SJSA1 (cell line): Measurements from ENCODE around the gene SCFD2. TPM values are rescaled to one million over a fixed set of nuclear protein-coding genes. Genes with fewer than 3 reads are reported as not detected.
"Not testable (repeated sequence)": the region's sequence is repeated elsewhere in the genome, so short reads cannot be mapped to it uniquely, and the experiment has no call there.

Experiments
- DNase-seq, 2 experiments: peaks; one replicate each; pipeline ENCODE4 v3.0.0-alpha.2; 2015 to 2020; ENCODE audit warnings: low spot score in 2 of 2, low read depth in 1 of 2
- H3K27ac ChIP-seq: fragments of 250-450 bp; sonication (Bioruptor Pico); 2 replicates; pipeline ENCODE4 v1.5.1; 2020; ENCODE audit warnings: mild to moderate bottlenecking, moderate library complexity
- H3K27me3 ChIP-seq: fragments of 250-450 bp; sonication (Bioruptor Pico); replicated peaks from 2 replicates; pipeline ENCODE4 v1.5.1; 2020; ENCODE audit warnings: mild to moderate bottlenecking, moderate library complexity
- H3K36me3 ChIP-seq: fragments of 250-450 bp; sonication (Bioruptor Pico); 2 replicates; pipeline ENCODE4 v1.5.1; 2020; ENCODE audit warnings: mild to moderate bottlenecking
- H3K4me1 ChIP-seq: fragments of 250-450 bp; sonication (Bioruptor Pico); replicated peaks from 2 replicates; pipeline ENCODE4 v1.6.1; 2021; ENCODE audit warnings: mild to moderate bottlenecking
- H3K4me3 ChIP-seq: fragments of 250-450 bp; sonication (Bioruptor Pico); 2 replicates; pipeline ENCODE4 v1.5.1; 2020; ENCODE audit warnings: mild to moderate bottlenecking
- H3K9me3 ChIP-seq: fragments of 250-450 bp; sonication (Bioruptor Pico); replicated peaks from 2 replicates; pipeline ENCODE4 v1.5.1; 2020; ENCODE audit warnings: mild to moderate bottlenecking
- total RNA-seq: library from RNA; depleted of rRNA; stranded (reverse); fragments of >200 nt; shearing (Covaris generic); gene quantifications from 2 replicates; pipeline ENCODE4 v1.2.3, GENCODE V29; 2014

Gene SCFD2
- total RNA-seq, 1 experiment from 2014 or later = 18.5 TPM

DNA sequence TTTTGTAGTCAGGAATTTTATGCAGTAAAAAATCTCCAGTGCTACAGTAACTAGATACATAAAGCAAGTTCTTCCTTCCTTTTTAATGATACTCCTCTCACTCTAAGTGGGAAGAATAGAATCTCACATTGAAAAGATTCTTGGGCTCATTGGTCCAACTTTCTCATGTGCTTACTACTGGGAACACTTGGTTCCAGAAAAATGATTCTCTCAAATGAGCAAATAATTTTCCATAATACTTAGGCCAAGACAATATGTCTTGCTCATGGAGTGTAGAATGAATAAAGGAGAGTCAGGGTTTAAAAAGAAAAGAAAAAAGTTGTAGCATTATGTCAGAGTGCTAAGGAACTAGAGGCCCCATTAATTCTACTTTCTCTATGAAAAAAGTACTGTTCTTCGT is 306.0 kb downstream of the SCFD2 start:
- Histone ChIP-seq H3K4me1 (peaks cover 11% of the 10 kb centered on the region), H3K27ac (no peak overlapping the region), H3K9me3 (no peaks in the 10 kb centered on the region), H3K27me3 (no peaks in the 10 kb centered on the region), H3K36me3 (no peaks in the 10 kb centered on the region), H3K4me3 (no peak overlapping the region)
- DNase-seq = no peak

DNA sequence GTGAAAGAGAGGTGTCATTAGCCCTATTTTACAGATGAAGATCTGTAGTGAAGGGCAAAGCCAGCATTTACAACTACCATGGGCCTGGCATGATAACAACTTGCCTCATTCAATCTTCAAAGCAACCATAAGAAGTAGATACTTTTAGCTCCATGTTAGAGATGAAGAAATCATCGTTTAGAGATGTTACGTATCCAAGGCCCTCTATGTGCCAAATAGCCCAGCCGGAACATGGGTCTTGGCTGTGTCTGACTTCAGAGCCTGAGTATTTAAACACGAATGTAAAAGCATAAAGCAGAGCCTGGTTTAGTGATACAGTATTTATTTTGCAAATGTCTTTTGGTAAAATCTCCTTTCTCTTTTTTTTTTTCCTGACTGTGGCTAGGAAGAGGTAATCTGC is 306.6 kb downstream of the SCFD2 start:
- no peak for DNase-seq
- Histone ChIP-seq H3K27me3 (no peaks in the 10 kb centered on the region), H3K4me1 (peaks cover 13% of the 10 kb centered on the region), H3K27ac (no peak overlapping the region), H3K36me3 (no peaks in the 10 kb centered on the region), H3K4me3 (no peak overlapping the region), H3K9me3 (no peaks in the 10 kb centered on the region)

DNA sequence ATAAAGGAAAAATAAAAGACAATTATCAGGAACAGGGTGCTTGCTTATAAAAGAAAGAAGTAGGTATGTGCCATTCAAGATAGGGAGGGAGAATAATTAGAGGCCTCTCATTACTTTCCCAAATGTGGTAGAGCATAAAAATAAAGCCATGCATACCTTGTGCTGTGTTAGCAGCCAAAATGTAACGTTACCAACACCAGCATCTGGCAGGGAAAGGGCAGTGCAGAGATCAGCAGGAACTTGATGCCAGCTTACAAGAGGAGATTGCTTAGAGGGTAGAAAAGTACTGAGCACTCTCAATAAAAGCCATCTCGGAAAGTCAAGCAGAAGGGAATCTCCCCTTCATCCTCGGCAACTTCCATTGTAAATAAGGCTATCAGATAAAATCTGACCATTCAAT is 308.2 kb downstream of the SCFD2 start:
- peaks cover 13% of the 10 kb centered on the region for H3K4me1 ChIP-seq
- DNase-seq = no peak
- no peak overlapping the region for H3K27ac ChIP-seq
- no peaks in the 10 kb centered on the region for H3K27me3 ChIP-seq
- H3K36me3 ChIP-seq = no peaks in the 10 kb centered on the region
- no peaks in the 10 kb centered on the region for H3K9me3 ChIP-seq
- H3K4me3 ChIP-seq = no peak overlapping the region

DNA sequence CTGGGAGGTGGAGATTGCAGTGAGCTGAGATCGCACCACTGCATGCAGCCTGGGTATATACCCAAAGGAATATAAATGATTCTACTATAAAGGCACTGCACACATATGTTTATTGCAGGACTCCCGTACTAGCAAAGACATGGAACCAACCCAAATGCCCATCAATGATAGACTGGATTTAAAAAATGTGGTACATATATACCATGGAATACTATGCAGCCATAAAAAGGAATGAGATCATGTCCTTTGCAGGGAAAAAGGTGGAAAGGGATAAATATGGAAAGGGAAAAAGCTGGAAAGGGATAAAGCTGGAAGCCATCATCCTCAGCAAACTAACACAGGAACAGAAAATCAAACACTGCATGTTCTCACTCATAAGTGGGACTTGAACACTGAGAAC is 308.8 kb downstream of the SCFD2 start:
- not testable (repeated sequence) for H3K4me3 ChIP-seq, DNase-seq

DNA sequence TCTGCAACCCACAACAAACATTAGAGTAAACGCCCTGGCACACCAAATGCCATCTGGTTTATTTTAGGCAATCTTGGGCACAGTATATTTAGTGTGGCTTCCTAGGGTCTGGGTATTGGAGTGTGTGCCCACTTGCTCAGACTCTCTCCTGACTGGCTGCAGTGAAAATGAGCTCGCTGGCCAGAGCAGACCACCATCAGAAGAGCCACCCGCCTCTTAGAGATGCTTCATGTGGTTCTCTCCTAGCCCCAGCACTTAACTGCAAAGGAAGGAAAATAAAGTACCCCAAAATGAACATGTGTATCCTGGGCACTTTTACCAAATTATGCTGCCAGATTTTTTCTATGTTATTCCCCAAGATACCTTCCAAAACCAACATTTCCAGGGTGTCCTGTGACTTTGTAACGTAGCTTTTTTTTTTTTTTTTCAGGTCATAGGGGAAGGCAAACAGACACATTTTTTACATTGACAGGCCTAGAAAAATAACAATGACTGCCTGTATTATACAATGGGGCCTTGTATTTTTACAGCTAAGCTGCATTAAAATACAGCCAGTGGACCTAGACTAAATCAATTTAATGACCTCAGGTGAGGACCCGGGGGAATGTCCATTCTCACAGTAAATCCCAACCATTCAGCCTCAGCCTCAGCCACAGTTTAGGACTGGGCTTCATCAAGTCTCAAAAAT is 310.0 kb downstream of the SCFD2 start:
- Histone ChIP-seq H3K27me3 (no peaks in the 10 kb centered on the region), H3K27ac (0 out of 2 replicates have a peak overlapping the region, but pooled peaks have one; percentile 6), H3K4me1 (peaks cover 13% of the 10 kb centered on the region), H3K4me3 (no peak overlapping the region), H3K36me3 (no peaks in the 10 kb centered on the region), H3K9me3 (no peaks in the 10 kb centered on the region)
- no peak for DNase-seq

More for the DNA sequence above, 308.8 kb downstream of the SCFD2 start:
- peaks cover 13% of the 10 kb centered on the region for H3K4me1 ChIP-seq
- not testable (repeated sequence) for H3K9me3 ChIP-seq, H3K27ac ChIP-seq, H3K27me3 ChIP-seq, H3K36me3 ChIP-seq

DNA sequence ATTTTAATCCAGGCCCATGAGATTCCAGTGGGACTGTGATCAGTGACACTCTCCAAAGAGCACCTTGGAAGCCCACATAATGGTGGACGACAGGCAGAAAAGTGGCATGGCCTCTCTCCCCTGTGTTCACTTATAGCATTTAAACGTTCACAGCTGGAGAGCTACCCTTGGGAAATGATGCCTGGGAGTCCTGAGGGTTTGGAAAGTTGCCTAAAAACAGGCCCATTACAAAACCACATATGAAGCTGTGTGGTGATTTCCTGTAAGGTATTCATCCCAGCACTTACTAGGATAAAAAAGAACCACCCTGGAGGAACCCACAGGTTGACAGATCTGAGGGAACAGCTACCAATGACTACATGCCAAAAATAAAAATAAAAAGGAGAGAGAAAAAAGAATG is 310.6 kb downstream of the SCFD2 start:
- no peak overlapping the region for H3K4me3 ChIP-seq

DNA sequence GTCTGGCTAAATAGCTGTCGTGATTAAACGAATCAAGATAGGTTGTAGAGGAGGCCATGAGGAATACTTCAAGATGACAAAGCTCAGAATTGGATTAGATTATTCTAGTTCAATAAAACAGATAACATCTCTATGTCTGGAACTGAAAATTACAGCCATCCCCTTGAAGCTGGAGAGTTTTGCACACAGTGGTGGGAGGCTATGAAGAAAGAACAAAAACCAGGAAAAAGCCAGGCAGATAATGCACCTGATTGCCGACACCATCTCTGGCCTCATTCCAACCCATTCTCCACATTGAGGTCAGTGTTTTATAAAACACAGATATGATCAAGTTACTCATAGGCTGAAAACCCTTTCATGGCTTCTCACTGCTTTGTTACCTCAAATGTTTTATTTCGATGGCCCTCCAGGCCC is 315.5 kb downstream of the SCFD2 start:
- Histone ChIP-seq H3K27me3 (no peaks in the 10 kb centered on the region), H3K36me3 (no peaks in the 10 kb centered on the region), H3K27ac (no peak overlapping the region), H3K4me1 (peaks cover 7% of the 10 kb centered on the region), H3K9me3 (no peaks in the 10 kb centered on the region), H3K4me3 (no peak overlapping the region)
- no peak for DNase-seq

More for the DNA sequence above, 310.6 kb downstream of the SCFD2 start:
- H3K36me3 ChIP-seq = no peaks in the 10 kb centered on the region
- no peaks in the 10 kb centered on the region for H3K9me3 ChIP-seq
- H3K27ac ChIP-seq = 0 out of 2 replicates have a peak overlapping the region, but pooled peaks have one; percentile 6
- H3K4me1 ChIP-seq = peaks cover 13% of the 10 kb centered on the region
- DNase-seq = peak in 1 of 2 experiments; percentile 60
- no peaks in the 10 kb centered on the region for H3K27me3 ChIP-seq

DNA sequence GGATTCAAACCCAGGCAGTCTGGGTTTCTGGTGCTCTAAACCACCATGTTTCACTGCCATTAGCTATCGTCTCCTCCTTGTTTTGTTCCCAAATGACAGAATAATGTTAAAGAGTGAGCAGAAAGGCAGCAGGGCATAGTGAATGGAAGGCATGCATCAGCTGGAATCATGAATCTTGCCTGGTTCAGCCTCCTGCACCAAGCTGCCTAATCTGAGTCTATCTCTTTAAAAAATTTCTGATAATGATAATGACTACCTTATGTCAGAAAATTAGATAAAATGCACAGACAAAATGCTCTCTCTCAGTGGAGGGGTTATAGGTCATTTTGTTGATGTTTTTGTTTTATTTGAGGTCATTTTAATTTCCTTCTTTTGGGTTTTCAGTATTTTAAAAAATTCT is 316.3 kb downstream of the SCFD2 start:
- Histone ChIP-seq H3K4me1 (no peaks in the 10 kb centered on the region; the same call in 1 of the 2 replicates), H3K4me3 (no peak overlapping the region), H3K36me3 (no peaks in the 10 kb centered on the region), H3K9me3 (no peaks in the 10 kb centered on the region), H3K27me3 (no peaks in the 10 kb centered on the region), H3K27ac (no peak overlapping the region)
- DNase-seq = no peak

DNA sequence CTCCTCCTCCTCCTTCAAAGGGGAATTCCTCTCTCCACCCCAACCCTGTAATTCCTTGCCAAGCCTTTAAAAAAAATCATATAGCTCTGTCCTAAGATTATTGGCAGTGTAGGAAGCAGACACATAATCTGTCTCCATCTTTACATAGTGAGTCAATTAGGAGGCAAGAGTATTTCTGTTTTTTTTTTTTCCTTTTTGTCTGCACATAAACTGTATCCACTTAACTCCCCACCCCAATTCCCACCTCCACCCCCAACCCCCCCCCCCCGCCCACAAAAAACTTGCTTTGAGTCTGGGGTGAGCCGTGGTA is 321.3 kb downstream of the SCFD2 start:
- H3K27me3 ChIP-seq = no peaks in the 10 kb centered on the region
- H3K27ac ChIP-seq = no peak overlapping the region
- H3K4me1 ChIP-seq = no peaks in the 10 kb centered on the region
- DNase-seq = no peak
- H3K9me3 ChIP-seq = no peaks in the 10 kb centered on the region
- H3K4me3 ChIP-seq = no peak overlapping the region
- no peaks in the 10 kb centered on the region for H3K36me3 ChIP-seq

DNA sequence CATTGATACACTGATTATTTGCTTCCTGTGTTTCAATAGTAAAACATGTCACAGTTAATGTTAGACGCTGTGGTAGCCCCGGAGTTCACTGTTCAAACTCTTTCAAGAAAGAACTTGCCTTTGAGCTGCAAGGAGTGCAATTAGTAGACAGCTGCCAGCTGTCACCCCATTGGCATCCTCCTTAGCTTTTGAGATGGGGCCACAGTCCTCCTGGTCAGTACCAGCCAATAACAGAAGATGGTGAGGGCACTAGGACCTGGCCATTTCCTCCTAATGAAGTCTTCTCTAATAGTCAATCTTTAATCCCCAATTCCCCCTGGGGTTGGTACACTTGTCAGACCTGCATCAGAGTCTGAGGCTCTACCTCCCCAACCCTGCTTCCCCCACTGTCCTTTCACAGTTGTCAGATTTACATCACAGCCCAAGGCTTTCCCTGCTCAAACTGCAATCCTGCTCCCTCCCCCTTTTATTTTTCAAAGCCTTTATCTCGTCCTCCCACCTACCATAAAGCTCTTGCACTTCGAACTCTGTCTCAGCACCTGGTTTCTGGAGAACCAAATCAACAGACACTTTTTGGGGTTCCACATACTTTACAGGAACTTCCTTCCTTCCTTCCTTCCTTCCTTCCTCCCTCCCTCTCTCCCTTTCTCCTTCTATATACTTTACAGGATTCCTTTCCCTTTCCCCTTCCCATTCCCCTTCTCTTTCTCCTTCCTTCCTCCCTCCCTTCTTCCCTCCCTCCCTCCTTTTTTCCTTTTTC is 321.8 kb downstream of the SCFD2 start:
- no peaks in the 10 kb centered on the region for H3K9me3 ChIP-seq
- DNase-seq = no peak
- no peak overlapping the region for H3K27ac ChIP-seq
- no peaks in the 10 kb centered on the region for H3K4me1 ChIP-seq
- H3K4me3 ChIP-seq = no peak overlapping the region
- no peaks in the 10 kb centered on the region for H3K36me3 ChIP-seq
- H3K27me3 ChIP-seq = no peaks in the 10 kb centered on the region

DNA sequence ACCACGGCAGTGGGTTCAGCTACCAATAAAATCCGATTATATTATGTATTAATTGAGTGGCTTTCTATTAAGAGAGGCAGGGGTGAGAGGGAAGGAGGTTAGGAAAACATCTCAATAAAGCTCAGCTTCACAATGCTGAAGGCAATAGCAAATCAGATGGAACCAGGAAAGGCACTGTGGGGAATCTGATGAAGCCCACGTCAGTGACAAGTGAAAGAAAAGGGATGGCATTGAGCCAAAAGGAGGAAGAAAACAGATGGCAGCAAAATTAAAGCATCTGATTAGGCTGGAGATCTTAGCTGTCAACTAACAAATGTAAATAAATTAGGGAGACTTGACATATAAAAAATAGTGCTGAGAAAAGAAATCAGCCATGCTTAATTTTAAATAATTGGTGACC is 322.8 kb downstream of the SCFD2 start:
- H3K27me3 ChIP-seq = no peaks in the 10 kb centered on the region
- no peaks in the 10 kb centered on the region for H3K9me3 ChIP-seq
- no peak overlapping the region for H3K27ac ChIP-seq
- no peak for DNase-seq
- H3K4me1 ChIP-seq = no peaks in the 10 kb centered on the region
- no peaks in the 10 kb centered on the region for H3K36me3 ChIP-seq
- H3K4me3 ChIP-seq = no peak overlapping the region

DNA sequence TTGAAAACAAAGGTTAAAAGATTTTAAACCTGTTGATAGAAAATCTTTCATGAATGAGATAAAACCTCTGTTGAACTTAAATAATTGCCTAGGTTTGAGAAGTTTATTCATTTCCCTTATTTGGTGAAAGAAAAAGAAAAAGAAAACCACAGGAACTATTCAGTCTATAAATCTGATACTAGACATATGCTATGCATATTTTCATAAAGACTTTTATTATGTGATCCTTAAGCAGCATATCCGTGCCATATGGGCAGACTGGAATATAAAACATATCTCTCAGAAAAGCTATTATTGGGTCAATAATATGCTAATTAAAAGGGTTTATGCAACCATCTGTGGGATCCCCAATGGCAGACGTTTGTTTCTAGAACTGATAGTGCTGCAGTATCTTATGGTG is 325.0 kb downstream of the SCFD2 start:
- no peak for DNase-seq
- Histone ChIP-seq H3K27me3 (no peaks in the 10 kb centered on the region), H3K27ac (no peak overlapping the region), H3K4me1 (no peaks in the 10 kb centered on the region), H3K9me3 (no peaks in the 10 kb centered on the region), H3K36me3 (no peaks in the 10 kb centered on the region), H3K4me3 (no peak overlapping the region)

DNA sequence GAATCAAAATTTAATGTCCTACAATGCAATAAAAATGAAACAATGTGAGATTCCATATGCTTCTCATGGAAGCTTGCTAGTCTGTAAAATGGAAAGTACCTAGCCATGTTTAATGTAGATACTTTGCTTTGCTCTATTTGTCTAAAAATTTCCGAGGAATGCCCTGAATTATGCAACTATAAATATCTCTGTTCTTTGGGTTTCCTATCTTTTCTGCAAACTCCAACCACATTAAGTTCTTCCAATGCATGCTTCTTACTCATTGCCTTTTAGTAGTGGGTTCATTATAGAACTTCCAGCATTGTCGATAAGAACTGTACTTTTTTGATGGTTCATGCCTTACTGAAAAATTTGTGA is 325.4 kb downstream of the SCFD2 start:
- no peaks in the 10 kb centered on the region for H3K36me3 ChIP-seq
- H3K4me3 ChIP-seq = no peak overlapping the region
- no peaks in the 10 kb centered on the region for H3K4me1 ChIP-seq
- no peaks in the 10 kb centered on the region for H3K27me3 ChIP-seq
- no peak for DNase-seq
- no peaks in the 10 kb centered on the region for H3K9me3 ChIP-seq
- H3K27ac ChIP-seq = no peak overlapping the region

DNA sequence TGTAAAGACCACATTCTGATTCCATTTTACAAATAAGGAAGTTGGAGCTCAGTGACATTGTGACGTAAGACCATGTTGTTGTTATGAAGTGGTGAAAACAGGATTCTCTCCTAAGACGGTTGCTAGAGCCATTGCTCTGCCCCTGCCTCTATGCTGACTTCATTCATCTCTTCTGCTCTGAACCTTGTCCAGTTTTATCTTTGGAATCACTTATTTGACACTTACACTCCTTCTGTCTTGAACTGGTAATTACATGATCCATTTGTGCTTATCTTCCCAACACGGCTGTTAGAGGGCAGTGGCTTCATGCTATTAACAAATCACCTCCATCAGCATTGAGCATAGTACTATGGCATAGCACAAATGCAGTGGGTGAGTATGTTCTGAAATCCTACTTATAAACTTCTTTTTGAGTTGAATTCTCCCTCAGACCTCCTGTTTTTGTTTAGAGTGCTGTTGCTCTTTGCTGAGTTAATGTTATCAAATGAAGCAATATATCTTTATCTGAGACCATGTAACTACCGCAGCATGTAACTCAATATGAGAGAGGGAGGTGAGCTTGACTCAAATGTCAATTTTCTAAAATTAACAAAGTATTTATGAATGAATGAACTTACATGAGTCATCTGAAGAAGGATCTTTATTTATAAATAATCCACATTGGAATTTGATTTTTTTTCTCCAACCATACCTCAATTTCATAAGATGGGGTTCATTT is 326.0 kb downstream of the SCFD2 start:
- Histone ChIP-seq H3K4me3 (no peak overlapping the region), H3K4me1 (no peaks in the 10 kb centered on the region), H3K9me3 (no peaks in the 10 kb centered on the region), H3K36me3 (no peaks in the 10 kb centered on the region), H3K27ac (no peak overlapping the region), H3K27me3 (no peaks in the 10 kb centered on the region)
- no peak for DNase-seq
